PFSK-1 (cell line): Measurements from ENCODE around the gene LIMS1. TPM values are rescaled to one million over a fixed set of nuclear protein-coding genes. Genes with fewer than 3 reads are reported as not detected.
A peak's percentile ranks its signal among the peaks of the same experiment; 100 is the strongest.

ENCODE experiments used
- FOXP2 ChIP-seq: optimal IDR thresholded peaks from 2 replicates; pipeline ENCODE3; 2011; ENCODE audit warnings: borderline replicate concordance, control low read depth, inconsistent platforms; ENCODE audit not compliant: insufficient read depth; ENCODE audit errors: extremely low read length, extremely low read depth
- POLR2AphosphoS5 ChIP-seq: IDR thresholded peaks from 2 replicates; pipeline ENCODE4 v1.6.1; 2012; ENCODE audit warnings: low read depth, mild to moderate bottlenecking, control low read depth, low read length, moderate library complexity
- SIN3A ChIP-seq: IDR thresholded peaks from 2 replicates; pipeline ENCODE4 v1.6.1; 2012; ENCODE audit warnings: mild to moderate bottlenecking, low read length, moderate library complexity, borderline replicate concordance; ENCODE audit not compliant: insufficient read depth
- TAF1 ChIP-seq: IDR thresholded peaks from 2 replicates; pipeline ENCODE4 v1.6.1; 2012; ENCODE audit warnings: low read length, control low read depth, borderline replicate concordance; ENCODE audit not compliant: insufficient read depth
- polyA plus RNA-seq: library from polyadenylated mRNA; unstranded; fragments of >200 nt; gene quantifications from one replicate; pipeline ENCODE4 v1.2.1, GENCODE V29; 2012; ENCODE audit warnings: low read depth, missing spikeins; ENCODE audit not compliant: insufficient read length
- TF ChIP-seq, protein P1 (sequence below), 2 experiments: IDR thresholded peaks; 2 replicates each; pipeline versions ENCODE4 v1.6.1 to v1.8.0; 2011 to 2012; ENCODE audit warnings: low read depth in 2 of 2, low read length in 2 of 2, control low read depth in 1 of 2, inconsistent platforms in 1 of 2, mild to moderate bottlenecking in 1 of 2, moderate library complexity in 1 of 2; ENCODE audit not compliant: insufficient read depth in 1 of 2

LIMS1 gene, protein sequence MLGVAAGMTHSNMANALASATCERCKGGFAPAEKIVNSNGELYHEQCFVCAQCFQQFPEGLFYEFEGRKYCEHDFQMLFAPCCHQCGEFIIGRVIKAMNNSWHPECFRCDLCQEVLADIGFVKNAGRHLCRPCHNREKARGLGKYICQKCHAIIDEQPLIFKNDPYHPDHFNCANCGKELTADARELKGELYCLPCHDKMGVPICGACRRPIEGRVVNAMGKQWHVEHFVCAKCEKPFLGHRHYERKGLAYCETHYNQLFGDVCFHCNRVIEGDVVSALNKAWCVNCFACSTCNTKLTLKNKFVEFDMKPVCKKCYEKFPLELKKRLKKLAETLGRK
- 52.3 TPM for polyA plus RNA-seq

DNA sequence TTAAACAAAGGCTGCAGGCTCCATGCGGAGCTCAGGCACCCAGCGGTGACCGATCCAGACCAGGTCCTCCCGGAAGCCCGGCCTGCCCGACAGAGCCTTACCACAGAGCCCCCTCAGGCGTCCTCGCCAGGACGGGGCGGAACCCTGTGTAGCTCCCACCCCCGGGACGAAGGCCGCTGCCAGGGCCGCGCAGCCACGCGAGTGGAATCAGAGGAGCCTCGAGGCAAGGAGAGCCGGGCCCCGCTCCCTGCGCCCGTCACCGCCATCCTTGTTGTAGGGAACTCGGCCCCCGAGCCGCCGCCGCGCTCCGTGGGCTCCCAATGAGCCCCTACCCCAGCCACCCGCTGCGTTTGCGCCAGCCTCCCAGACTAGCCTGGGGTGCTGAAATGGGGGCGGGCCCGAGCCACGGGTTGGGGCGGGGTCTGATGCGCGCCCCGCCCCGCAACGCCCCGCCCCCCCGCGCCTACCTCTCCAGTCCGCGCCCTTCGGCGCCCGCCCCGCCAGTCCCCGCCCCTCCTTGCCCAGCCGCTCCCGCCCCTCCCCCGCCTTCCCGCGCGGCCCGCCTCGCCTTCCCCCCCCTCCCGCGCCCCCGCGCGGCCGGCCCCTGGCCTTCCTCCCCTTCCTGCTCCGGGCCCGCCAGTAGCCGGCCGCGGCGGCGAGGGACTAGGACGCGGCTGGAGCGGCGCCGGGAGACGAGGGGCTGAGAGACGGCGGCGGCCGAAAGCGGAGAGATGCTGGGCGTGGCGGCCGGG lies at the start of gene LIMS1:
Gene LIMS1, plus strand, starts transcription at position 639 of the 752 bp plus-strand sequence. Its CDS starts 93 bp downstream, at position 732.
- TF ChIP-seq TAF1, result 0 out of 2 replicates have a peak, but pooled peaks have one; percentile 53
- peak; percentile 80 for TF ChIP-seq POLR2AphosphoS5
- TF ChIP-seq, protein P1, sequence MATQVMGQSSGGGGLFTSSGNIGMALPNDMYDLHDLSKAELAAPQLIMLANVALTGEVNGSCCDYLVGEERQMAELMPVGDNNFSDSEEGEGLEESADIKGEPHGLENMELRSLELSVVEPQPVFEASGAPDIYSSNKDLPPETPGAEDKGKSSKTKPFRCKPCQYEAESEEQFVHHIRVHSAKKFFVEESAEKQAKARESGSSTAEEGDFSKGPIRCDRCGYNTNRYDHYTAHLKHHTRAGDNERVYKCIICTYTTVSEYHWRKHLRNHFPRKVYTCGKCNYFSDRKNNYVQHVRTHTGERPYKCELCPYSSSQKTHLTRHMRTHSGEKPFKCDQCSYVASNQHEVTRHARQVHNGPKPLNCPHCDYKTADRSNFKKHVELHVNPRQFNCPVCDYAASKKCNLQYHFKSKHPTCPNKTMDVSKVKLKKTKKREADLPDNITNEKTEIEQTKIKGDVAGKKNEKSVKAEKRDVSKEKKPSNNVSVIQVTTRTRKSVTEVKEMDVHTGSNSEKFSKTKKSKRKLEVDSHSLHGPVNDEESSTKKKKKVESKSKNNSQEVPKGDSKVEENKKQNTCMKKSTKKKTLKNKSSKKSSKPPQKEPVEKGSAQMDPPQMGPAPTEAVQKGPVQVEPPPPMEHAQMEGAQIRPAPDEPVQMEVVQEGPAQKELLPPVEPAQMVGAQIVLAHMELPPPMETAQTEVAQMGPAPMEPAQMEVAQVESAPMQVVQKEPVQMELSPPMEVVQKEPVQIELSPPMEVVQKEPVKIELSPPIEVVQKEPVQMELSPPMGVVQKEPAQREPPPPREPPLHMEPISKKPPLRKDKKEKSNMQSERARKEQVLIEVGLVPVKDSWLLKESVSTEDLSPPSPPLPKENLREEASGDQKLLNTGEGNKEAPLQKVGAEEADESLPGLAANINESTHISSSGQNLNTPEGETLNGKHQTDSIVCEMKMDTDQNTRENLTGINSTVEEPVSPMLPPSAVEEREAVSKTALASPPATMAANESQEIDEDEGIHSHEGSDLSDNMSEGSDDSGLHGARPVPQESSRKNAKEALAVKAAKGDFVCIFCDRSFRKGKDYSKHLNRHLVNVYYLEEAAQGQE (IDR thresholded peaks at IDR 0.05; ENCODE audit: insufficient read depth in 1 of 2, low read depth in 2 of 2, low read length in 2 of 2), result no peak
- peak; percentile 44 for TF ChIP-seq FOXP2
- 0 out of 2 replicates have a peak, but pooled peaks have one; percentile 74 for TF ChIP-seq SIN3A

DNA sequence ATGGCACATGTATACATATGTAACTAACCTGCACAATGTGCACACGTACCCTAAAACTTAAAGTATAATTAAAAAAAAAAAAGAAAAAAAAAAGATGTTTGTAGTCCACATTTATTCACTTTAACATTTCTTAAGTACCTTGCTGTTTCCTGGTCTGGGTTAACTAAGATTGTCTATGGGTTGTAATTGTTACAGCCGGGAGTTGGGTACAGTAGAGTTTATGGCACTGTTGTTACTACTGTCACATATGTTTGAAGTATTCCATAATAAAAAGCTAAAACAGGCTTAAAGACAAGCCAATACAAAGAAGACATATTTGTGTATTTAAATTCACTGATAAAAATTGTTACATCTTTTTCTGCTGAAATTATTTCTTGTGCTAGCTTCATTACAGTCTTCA lies 49.0 kb upstream of the LIMS1 start:
- TF ChIP-seq SIN3A, result no peak

DNA sequence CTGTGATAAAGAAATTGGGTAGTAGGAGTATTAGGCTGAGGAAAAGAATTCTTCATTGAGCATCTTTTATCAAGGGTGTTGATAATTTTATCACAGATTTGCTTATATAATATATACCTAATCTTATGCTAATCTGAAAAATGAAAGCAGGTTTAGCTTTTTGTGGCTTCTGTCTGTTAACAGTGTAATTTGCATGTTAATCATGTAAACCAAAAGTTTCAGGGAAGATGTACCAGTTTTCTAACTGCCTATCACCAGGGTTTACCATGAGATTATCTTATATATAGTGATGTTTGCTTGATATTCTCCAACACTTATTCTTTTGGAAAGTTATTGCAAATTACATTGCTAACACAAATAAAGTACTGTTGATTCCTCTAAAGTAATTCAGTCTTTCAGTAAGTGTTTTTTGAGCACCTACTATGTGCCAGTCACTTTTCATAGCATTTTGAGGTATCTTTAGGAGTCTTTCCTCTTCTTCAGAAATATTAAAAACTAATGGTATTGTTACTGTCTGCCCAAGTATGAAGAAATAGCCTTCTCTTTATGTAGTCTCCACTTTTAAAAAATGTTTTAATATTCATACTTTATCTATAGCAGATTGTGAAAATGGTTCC lies 43.7 kb upstream of the LIMS1 start:
- TF ChIP-seq, protein P1 (IDR thresholded peaks at IDR 0.05; ENCODE audit: insufficient read depth in 1 of 2, low read depth in 2 of 2, low read length in 2 of 2), result no peak
- no peak for TF ChIP-seq POLR2AphosphoS5
- TF ChIP-seq FOXP2, result no peak
- TF ChIP-seq TAF1, result no peak
- TF ChIP-seq SIN3A, result no peak

DNA sequence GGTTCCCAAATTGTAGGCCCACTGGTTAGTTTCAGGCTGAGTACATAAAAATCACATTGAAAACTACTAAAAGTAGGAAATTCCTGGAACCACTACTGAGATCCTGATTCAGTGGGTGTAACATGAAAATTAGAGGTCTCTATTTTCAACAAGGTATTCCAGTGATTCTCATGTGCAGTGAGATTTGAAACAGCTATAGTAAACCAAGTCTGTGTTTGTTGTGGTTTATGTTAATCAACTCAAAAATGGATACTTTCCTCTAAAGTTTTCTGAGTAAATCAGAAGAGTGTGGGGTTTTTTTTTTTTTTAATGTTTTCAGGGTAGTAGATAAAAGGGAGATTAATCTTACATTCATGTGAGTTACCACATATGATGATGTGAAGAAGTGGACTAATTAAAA lies 42.4 kb upstream of the LIMS1 start:
- TF ChIP-seq FOXP2 (no peak), TAF1 (no peak), POLR2AphosphoS5 (no peak), SIN3A (no peak)
- TF ChIP-seq, protein P1 (IDR thresholded peaks at IDR 0.05; ENCODE audit: insufficient read depth in 1 of 2, low read depth in 2 of 2, low read length in 2 of 2), result no peak

DNA sequence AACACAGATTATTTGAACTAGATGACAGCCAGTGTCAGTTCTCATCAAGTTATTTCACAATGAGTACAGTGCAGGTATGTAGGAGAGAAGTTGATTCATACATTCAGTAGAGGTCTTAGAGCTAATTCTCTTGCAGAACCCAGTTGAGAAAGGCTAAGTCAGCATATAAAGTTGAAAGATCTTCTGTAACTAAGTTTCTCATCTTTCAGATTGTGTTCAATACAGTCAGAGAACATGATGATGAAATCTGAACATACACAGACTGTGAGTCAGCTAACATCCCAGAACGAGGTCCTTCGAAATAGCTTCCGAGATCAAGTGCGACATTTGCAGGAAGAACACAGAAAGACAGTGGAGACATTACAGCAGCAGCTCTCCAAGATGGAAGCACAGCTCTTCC lies 41.9 kb upstream of the LIMS1 start:
- TF ChIP-seq SIN3A (no peak), POLR2AphosphoS5 (no peak), FOXP2 (no peak), TAF1 (no peak)
- TF ChIP-seq, protein P1 (IDR thresholded peaks at IDR 0.05; ENCODE audit: insufficient read depth in 1 of 2, low read depth in 2 of 2, low read length in 2 of 2), result no peak
